GM21515 (cell line): ENCODE measurements around the gene YPEL1.
"Not testable (repeated sequence)": the region's sequence is repeated elsewhere in the genome, so short reads cannot be mapped to it uniquely, and the experiment has no call there.

Experiments
- ATAC-seq: cut with Tn5 transposase; IDR thresholded peaks from one replicate; pipeline ENCODE4 v1.9.1; 2021; ENCODE audit not compliant: unreplicated experiment

Gene YPEL1

DNA sequence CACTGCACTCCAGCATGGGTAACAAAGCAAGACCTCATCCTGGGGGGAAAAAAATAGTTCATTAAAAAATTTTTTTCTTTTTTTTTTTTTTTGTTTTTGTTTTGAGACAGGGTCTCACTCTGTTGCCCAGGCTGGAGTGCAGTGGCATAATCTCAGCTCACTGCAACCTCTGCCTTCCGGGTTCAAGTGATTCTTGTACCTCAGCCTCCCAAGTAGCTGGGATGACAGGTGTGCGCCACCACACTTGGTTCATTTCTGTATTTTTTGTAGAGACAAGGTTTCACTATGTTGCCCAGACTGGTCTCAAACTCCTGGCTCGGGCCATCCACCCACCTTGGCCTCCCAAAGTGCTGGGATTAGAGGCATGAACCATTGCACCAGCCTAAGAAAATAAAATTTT lies 11.1 kb downstream of the YPEL1 start:
- ATAC-seq = not testable (repeated sequence)

DNA sequence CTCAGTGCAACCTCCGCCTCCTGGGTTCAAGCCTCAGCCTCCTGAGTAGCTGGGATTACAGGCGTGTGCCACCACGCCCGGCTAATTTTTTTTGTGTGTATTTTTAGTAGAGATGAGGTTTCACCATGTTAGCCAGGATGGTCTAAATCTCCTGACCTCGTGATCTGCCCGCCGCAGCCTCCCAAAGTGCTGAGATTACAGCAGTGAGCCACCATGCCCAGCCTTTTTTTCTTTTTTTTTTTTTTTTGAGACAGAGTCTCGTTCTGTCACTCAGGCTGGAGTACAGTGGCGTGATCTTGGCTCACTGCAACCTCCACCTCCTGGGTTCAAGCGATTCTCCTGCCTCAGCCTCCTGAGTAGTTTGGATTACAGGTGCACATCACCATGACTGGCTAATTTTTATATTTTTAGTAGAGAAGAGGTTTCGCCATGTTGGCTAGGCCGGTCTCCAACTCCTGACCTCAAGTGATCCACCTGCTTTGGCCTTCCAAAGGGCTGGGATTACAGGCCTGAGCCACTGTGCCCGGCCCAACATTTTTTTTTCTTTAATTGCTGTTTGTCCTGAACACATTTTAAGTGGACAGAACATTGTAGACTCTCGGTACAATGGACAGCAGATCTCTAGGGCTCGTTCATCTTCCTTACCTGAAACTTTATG lies 14.3 kb downstream of the YPEL1 start:
- not testable (repeated sequence) for ATAC-seq

DNA sequence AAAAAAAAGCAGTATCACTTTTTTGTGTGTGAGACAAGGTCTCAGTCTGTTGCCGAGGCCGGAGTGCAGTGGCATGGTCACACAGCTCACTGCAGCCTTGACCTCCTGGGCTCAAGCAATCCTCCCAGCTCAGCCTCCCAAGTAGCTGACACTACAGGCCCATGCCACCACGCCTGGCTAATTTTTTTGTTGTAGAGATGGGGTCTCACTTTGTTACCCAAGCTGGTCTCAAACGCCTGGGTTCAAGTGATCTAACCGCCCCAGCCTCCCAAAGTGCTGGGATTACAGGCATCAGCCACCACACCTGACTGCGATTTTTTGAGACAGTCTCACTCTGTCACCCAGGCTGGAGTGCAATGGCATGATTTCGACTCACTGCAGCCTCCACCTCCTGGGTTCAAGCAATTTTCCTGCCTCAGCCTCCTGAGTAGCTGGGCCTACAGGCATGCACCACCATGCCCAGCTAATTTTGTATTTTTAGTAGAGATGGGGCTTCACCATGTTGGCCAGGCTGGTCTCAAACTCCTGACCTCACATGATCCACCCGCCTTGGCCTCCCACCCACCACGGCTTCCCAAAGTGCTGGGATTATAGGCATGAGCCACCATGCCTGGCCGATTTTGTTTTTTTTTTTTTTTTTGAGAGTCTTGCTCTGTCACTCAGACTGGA lies 15.3 kb downstream of the YPEL1 start:
- not testable (repeated sequence) for ATAC-seq

DNA sequence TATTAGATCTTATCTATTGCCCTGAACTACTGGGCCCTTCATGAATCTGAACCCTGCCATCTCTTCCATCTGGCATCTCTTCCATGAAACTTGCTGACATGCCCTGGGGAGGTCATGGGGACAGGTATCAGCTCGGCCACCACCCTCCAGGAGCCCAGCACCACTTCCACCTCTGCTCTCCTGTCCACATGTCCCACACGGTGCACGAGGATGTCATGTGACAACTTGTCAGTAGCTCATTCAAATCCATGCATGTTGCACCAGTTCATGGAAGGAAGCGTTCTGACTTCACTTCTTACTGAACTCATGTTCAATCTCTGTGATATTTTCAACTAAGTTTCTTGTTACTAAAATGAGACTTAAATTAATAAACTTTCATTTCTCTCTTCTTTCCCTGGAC lies 16.6 kb downstream of the YPEL1 start:
- ATAC-seq = no peak

DNA sequence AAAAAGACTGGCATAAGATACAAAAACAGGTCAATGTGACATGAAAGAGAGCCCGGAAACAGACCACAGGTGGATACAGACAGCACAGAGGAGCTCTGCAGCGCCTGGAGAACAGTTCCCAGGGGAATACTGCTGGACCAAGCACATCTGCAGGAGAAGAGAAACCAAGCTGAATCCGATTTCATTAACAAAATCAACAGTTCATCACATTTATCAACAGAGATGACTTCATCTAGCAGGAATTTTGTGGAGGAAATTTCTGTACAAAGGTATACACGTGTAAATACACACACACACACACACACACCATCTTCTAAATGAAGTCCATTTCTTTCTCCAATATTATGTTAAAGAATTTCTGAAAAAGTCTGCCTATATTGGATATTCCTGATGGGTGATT lies 17.1 kb downstream of the YPEL1 start:
- ATAC-seq = no peak

DNA sequence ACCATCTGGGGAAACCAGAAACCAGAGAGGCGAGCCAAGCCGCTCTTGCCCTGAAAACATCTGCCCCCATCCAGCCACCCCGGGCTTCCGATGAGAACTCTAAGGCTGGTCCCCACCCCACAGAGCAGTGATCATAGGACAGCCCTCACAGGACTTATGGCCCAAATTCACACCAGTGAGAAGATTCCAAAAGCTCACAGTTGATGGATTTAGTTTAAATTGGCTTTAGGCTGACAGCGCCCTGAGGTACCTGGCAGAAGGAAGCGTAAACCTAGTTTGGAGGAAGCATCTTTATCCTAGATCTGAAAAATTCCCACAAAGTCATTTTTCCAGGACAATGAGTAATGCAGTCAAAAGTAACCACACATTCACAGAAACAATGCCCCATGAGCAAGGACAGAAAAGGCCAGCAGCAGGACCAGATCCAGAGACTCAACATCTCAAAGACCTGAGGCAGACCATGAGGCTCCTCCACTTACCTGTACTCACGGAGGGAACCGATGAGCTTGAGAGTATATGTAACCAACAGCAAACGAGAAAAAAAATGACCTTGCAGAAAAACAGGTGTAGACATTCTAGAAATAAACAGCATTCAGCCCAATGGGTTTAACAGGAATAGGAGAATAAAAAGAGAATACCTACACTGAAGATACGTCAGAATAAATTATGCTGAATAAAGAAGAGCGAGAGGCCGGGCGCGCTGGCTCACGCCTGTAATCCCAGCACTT lies 19.0 kb downstream of the YPEL1 start:
- ATAC-seq = not testable (repeated sequence)

DNA sequence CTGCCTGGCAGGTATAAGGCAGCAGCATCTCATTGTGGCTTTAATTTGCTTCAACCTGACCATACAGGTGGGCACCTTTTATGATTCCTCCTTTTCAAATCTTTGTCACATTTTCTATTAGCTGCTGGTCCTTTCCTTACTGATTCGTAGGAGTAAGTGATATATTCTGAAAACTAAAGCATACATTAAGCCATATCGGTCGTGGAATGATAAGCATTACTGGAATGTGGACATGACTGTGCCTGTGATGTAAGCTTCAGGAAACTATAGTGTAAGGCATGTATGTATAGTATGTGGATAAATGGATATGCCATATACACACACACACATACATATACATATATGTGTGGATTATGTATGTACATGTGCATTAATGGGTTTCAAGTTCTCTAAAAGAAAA lies 20.8 kb downstream of the YPEL1 start:
- no peak for ATAC-seq

DNA sequence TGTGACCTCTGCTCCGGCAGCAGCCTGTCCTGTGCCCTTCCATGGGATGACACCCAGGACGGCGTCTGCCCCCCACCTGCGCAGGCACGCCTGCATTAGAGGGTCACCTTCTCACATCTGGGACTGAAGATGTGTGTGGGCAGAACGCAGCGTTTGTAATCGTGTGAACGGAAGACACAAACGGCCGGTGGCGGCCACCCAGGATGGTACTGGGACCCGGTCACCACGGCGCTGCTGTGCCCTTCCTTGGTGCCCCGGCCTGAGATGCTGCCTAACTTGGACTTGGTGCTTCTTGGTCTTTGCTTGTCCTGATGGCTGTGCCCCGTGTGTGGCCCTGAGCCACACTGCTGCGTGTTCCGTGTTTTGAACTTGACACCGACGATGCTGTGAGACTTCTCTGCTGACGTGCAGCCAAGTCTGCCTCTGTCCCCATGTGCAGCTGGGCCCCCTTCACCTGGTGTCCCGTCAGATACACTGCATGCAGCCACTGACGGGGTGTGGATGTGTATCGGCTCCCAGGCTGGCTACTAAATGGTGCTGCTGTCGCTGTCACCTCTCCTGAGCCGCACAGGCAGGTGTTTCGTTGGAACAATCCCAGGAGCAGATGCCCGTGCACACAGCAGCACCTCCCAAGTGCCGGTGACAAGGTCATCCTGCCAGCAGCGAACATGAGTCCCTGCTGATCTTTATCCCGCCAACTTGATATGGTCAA lies 21.4 kb downstream of the YPEL1 start:
- ATAC-seq = no peak

DNA sequence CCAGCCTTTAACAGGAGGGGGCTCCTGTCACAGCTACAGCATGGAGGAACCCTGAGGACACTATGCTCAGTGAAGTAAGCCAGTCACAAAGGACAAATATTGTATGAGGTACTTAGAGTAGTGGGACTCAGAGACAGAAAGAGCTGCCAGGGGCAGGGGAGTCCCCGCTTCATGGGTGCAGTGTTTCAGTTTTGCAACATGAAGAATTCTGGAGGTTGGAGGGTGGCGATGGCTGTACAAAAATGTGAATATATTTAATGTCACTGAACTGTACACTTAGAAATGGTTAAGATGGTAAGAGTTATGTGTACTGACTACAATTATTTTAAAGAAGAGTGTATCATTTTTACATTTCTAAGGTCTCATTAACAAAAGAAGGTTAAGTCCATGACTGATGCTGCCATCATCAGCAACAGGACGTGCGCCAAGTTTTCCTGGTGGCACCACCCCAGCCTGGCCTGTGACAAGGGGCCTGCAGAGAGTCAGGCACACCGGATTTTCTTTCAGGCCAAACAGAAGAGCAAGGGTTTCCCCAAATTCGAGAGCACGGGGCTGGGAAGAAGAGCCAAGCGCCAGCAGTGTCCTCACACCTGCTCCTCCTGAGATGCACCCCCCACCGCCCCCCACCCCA lies 22.1 kb downstream of the YPEL1 start:
- no peak for ATAC-seq

DNA sequence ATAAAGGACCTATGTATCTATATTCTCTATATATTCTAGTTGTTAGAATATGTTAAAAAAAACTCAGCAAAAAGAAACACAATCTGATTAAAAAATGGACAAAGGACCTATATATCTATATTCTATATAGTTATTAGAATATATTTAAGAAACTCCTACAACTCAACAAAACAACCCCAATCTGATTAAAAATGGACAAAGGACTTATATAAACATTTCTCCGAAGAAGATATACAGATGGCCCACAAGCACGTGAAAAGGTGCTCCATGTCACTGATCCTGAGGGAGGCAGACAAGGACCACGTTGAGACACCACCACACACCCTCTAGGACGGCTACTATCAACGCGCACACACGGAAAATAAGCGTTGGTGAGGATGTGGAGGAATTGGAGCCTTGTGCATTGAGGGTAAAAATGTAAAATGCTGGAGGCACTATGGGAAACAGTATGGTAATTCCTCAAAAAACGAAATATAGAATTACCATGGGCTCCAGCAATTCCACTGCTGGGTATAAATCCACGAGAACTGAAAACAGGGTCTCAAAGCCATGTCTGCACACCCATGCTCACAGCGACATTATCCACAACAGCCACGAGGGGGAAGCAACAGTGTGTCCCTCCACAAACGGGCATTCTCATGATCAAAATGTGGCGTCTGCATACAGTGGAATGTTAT lies 22.7 kb downstream of the YPEL1 start:
- ATAC-seq = no peak

DNA sequence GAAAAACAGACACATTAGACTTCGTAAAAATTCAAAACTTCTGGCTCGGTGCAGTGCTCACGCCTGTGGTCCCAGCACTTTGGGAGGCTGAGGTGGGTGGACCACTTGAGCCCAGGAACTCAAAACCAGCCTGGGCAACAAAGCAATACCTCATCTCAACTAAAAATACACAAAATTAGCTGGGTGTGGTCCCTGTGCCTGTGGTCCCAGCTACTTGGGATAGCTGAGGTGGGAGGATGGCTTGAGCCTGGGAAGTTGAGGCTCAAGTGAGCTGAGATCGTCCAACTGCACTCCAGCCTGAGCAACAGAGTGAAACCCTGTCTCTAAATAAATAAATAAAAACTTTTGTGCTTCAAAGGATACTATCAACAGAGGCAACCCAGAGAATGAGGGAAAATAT lies 23.7 kb downstream of the YPEL1 start:
- ATAC-seq = no peak

DNA sequence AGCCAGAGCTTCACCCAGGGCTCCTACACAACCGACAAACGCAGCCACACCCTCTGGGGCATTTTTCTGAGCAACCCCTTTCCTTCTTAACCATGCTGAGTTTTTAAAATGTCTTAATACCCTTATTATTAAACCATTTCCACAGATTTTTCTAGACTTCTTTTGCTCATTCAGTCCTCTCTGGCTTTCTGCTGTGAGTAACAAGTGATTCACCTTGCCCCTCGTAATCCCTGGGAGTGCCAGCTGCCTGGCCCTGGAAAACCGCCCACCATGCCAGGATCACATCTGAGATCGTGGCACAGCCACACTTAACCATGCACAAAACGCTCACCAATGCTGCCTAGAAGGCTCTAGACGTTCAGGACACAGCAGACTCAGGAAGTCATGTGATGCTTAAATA lies 25.4 kb downstream of the YPEL1 start:
- ATAC-seq = no peak

DNA sequence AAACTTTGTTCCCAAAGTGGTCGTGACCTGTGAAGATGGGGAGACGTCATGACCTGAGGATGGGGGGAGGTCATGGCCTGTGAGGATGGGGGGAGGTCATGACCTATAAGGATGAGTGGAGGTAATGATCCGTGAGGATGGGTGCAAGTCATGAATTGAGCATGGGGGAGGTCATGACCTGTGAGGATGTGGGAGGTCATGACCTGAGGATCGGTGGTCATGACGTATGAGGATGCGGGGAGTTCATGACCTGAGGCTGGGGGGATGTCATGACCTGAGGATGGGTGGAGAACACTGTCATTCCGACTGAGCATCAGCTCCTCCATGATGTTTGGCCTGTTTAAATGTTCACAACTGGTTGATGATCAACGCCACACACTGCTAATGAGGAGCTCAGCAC lies 25.9 kb downstream of the YPEL1 start:
- no peak for ATAC-seq

DNA sequence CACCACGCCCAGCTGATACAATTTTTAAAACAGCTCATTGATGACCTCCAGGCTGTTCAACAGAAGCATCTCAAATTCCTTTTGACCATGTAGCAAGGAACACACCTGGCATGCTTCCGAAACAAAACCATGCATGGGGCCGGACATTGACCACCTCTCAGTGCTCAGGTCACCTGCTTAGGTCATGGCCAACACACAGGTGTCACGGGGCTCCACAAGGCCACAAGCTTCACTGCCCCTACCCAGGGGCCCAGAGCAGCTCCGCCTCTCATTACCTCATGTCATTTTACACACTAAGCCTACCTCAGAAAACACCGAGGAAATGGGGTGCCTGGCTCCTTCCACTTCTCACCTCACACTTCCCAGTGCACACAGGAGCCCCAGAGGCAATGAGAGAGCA lies 26.6 kb downstream of the YPEL1 start:
- no peak for ATAC-seq

DNA sequence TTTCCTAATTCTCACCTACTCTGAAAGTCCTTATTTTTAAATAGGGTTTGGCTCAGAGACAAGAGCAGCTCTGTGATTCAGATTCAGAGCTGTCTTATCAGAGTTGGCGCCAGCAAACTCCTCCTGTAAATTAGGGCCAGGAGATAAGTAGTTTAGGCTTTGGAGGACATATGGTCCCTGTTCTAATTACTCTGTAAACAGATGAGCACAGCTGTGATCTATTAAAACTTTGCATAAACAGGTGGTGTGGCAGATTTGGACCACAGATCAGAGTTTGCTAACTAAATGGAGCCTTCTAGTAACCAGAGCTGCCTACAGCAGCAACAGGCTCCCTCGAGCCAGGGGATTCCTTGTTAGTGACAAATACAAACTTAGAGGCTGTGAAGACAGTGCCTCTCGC lies 27.9 kb downstream of the YPEL1 start:
- no peak for ATAC-seq

DNA sequence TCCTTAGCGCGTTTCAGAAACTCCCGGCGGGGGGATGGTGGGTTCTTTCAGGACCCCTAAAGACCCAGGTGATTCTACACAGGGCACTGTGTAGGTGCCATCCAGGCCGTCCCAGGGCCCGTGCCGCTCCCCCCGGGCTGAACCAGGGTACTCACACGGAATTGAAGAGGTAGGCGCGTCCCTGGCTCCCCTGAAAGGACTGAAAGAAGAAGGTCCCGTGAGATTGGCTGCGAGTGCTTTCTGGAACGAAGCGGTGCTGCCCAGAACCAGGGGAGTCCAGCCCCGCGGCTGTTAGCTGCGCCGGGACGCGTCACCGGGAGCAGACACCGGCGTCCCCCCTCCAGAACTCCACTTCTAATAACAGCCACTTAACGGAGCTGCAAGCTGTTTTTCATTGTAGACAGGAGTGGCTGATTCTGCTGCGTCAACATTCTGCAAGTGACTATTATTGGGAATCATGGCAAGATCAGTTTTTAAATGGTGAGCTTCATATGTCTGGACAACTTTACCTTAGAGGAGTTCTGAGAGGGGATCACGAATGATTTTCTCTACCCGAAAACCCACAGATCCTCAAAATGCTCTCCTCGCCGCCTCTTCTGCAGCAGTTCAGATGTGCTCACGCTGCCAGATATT lies 31.8 kb downstream of the YPEL1 start:
- ATAC-seq = no peak

DNA sequence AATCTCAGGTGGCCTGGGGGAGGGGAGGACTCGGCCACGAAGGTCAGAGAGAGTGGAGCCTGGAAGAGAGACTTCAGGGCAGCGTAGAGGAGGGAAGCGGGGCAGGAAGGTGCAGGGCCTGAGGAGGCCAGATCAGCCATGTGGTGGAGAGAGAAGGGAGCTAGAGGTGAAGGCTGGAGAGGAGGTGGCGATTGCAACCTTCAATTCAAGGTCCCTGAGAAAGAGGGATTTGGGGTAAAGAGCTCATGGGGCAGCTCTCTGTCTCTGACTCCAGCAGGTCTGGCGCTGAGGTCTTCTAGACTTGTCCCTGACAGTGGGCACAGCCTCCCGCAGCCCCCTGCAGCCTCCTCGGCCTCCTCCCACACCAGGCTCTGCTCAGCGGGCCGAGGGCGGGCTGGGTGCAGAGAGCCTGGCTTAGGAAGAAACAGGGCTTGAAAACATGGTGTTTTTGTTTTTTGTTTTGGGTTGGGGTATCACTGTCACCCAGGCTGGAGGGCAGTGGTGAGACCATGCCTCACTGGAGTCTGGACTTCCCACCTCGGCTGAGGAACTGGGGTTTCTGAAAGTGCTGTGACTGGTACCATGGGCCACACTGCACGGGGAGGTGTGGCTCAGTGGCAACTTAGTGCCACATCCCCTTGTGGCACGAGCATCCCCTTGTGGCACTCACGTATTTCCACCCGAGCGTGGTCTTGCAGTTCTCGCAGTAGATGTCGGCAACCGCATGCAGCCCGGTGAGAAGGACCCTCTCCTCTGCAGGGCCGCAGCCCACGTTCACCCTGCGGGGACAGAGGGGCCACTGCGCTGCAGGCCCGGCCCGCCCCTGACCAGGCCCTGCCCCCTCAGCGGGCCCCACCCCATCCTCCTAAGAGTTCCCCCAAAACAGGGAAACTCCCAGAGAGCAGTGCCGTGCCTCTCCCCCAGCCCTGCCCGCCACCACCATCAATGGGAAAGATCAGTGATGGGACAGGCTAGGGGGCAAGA lies 32.6 kb downstream of the YPEL1 start:
- no peak for ATAC-seq

DNA sequence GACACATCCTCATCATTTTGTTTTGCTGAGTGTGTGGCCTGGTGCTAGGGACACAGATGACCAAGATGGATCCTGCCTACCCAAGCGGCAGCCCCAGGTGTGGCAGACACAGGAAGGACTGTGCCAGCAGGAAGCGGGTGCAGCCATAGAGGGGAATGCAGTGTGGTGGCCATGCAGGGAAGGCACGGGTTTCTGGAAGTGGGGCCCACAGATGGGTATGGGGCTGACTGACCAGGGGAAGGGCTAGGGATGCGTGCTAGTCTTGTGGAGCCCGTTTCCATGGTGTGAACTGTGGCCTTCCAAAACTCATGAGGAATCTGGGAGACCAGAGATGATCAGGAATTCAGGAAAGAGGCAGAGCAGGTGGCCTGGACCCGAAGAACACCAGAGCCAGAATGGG lies 33.5 kb downstream of the YPEL1 start:
- ATAC-seq = no peak

DNA sequence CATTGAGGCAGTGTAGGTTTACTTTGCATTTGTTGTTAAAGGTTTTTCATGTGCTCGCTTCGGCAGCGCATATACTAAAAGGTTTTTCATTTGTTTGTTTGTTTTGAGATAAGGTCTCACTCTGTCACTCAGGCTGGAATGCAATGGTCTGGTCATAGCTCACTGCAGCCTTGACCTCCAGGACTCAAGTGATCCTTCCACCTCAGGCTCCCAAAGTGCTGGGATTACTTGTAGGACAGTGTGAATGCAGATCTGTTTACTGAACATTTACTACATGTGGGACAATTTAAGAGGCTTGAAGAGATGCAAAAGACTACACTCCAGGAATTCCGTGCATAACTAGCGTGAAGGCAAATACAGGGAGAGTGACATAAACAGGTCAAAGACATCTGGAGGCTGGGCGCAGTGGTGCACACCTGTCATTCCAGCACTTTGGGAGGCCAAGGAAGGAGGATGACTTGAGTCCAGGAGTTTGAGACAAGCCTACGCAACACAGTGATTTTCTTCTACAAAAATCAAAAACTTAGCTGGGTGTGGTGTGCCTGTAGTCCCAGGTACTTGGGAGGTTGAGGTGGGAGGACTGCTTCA lies 34.1 kb downstream of the YPEL1 start:
- ATAC-seq = no peak
